ELF-1 (cell line): Measurements from ENCODE around the gene SLC30A5.

Experiments
- DNase-seq: peaks from one replicate; pipeline ENCODE4 v3.0.0-alpha.2; 2016; ENCODE audit warnings: low read depth, low spot score

SLC30A5 gene

GRCh38 chr5:69167493-69167855 lies 73.7 kb downstream of the SLC30A5 start:
- DNase-seq, result peak; percentile 60

GRCh38 chr5:69167929-69168328 lies 74.1 kb downstream of the SLC30A5 start:
- no peak for DNase-seq

GRCh38 chr5:69170495-69170894 lies 76.7 kb downstream of the SLC30A5 start:
- no peak for DNase-seq

- DNase-seq, result no peak
These were observed 77.2 kb downstream of the SLC30A5 start for GRCh38 chr5:69170969-69171368.
